Mesodermal cell (in vitro differentiated cells): ENCODE data around the gene KRTAP29-1. TPM values are rescaled to one million over a fixed set of nuclear protein-coding genes. Genes with fewer than 3 reads are reported as not detected.
"Not testable (repeated sequence)": the region's sequence is repeated elsewhere in the genome, so short reads cannot be mapped to it uniquely, and the experiment has no call there.

Experiments used
- H3K27ac ChIP-seq: 2 replicates; pipeline ENCODE4 v1.7.0; 2013; ENCODE audit warnings: mild to moderate bottlenecking, low read depth, low read length, moderate library complexity; ENCODE audit not compliant: severe bottlenecking
- H3K36me3 ChIP-seq: 2 replicates; pipeline ENCODE4 v1.7.1; 2013; ENCODE audit warnings: mild to moderate bottlenecking, low read length, moderate library complexity; ENCODE audit not compliant: control insufficient read depth, insufficient read depth
- H3K4me1 ChIP-seq: one replicate; pipeline ENCODE4 v1.7.1; 2013; ENCODE audit warnings: mild to moderate bottlenecking, low read length; ENCODE audit not compliant: insufficient read depth, control insufficient read depth, poor library complexity, severe bottlenecking
- H3K4me3 ChIP-seq: 2 replicates; pipeline ENCODE4 v1.7.0; 2013; ENCODE audit warnings: low read length, control low read depth, mild to moderate bottlenecking; ENCODE audit not compliant: insufficient read depth, poor library complexity, severe bottlenecking; ENCODE audit errors: extremely low read depth
- H3K9me3 ChIP-seq: 2 replicates; pipeline ENCODE4 v1.7.1; 2013; ENCODE audit warnings: mild to moderate bottlenecking, low read length, moderate library complexity; ENCODE audit not compliant: control insufficient read depth
- WGBS, 2 experiments: methylation state at CpG; one replicate each; pipeline ENCODE4 v1.1.5; 2013; ENCODE audit warnings: missing lambda C conversion rate in 2 of 2; ENCODE audit not compliant: insufficient coverage in 2 of 2; 5-methylcytosine and 5-hydroxymethylcytosine counted together
- polyA plus RNA-seq, 2 experiments: library from polyadenylated mRNA; stranded (reverse); fragments of 50-300 nt; gene quantifications; one replicate each; pipeline ENCODE4 v1.2.3, GENCODE V29; 2013

The KRTAP29-1 gene
- not detected for polyA plus RNA-seq (2013, experiment 1 of 2)
- not detected for polyA plus RNA-seq (2013, experiment 2 of 2)

- H3K36me3 ChIP-seq = no peaks in the 10 kb centered on the region
- no peaks in the 10 kb centered on the region for H3K9me3 ChIP-seq
- H3K4me3 ChIP-seq = no peak within 1 kb of the TSS
- H3K4me1 ChIP-seq = no peaks in the 10 kb centered on the region
- no peak within 1 kb of the TSS for H3K27ac ChIP-seq
- WGBS, 2 experiments = 84 to 89% methylated on average over 9 to 11 of the region's 11 CpGs
Measured at GRCh38 chr17:41301916-41302901, at the start of gene KRTAP29-1. TSS of gene KRTAP29-1 (minus strand) at chr17:41302851. CDS start at chr17:41302851, 0 bp downstream.

GRCh38 chr17:41351177-41351576, 48.5 kb upstream of the KRTAP29-1 start:
- Histone ChIP-seq H3K4me1 (no peaks in the 10 kb centered on the region), H3K4me3 (no peak overlapping the region), H3K36me3 (no peaks in the 10 kb centered on the region), H3K27ac (no peak overlapping the region), H3K9me3 (no peaks in the 10 kb centered on the region)
- WGBS, 2 experiments = no CpG with 5 or more reads among the region's 2 CpGs

- not testable (repeated sequence) for H3K27ac ChIP-seq, H3K4me3 ChIP-seq, H3K9me3 ChIP-seq, H3K4me1 ChIP-seq, H3K36me3 ChIP-seq
- WGBS, 2 experiments = 80 to 92% methylated on average over 7 to 14 of the region's 16 CpGs
Measured at GRCh38 chr17:41350381-41350878, 47.8 kb upstream of the KRTAP29-1 start, which contains the start of gene KRT33A. TSS of gene KRT33A (minus strand) at chr17:41350828. CDS start at chr17:41350767, 61 bp downstream.

- Histone ChIP-seq H3K4me3 (no peak overlapping the region), H3K36me3 (no peaks in the 10 kb centered on the region), H3K27ac (no peak overlapping the region), H3K9me3 (peaks cover 3% of the 10 kb centered on the region), H3K4me1 (no peaks in the 10 kb centered on the region)
- WGBS, 2 experiments = 88 to 92% methylated on average over 7 of the region's 7 CpGs
Measured at GRCh38 chr17:41347869-41348760, 45.5 kb upstream of the KRTAP29-1 start.

GRCh38 chr17:41346421-41346820, 43.8 kb upstream of the KRTAP29-1 start:
- peaks cover 12% of the 10 kb centered on the region for H3K9me3 ChIP-seq
- not testable (repeated sequence) for H3K4me3 ChIP-seq, H3K36me3 ChIP-seq, H3K27ac ChIP-seq, H3K4me1 ChIP-seq
- 93 to 98% methylated on average over 7 to 13 of the region's 16 CpGs for WGBS, 2 experiments

GRCh38 chr17:41345992-41346391, 43.3 kb upstream of the KRTAP29-1 start:
- Histone ChIP-seq H3K9me3 (peaks cover 17% of the 10 kb centered on the region), H3K4me1 (no peaks in the 10 kb centered on the region)
- 95 to 96% methylated on average over 3 of the region's 3 CpGs for WGBS, 2 experiments

GRCh38 chr17:41343029-41343428, 40.4 kb upstream of the KRTAP29-1 start:
- no peaks in the 10 kb centered on the region for H3K36me3 ChIP-seq
- no peak overlapping the region for H3K4me3 ChIP-seq
- peaks cover 18% of the 10 kb centered on the region for H3K9me3 ChIP-seq
- no peaks in the 10 kb centered on the region for H3K4me1 ChIP-seq
- WGBS, 2 experiments = 82 to 97% methylated on average over 3 of the region's 3 CpGs
- H3K27ac ChIP-seq = no peak overlapping the region

More at GRCh38 chr17:41345992-41346391, 43.3 kb upstream of the KRTAP29-1 start:
- Histone ChIP-seq H3K36me3 (no peaks in the 10 kb centered on the region), H3K27ac (no peak overlapping the region), H3K4me3 (no peak overlapping the region)

GRCh38 chr17:41340934-41341861, 38.5 kb upstream of the KRTAP29-1 start:
- Histone ChIP-seq H3K9me3 (peaks cover 18% of the 10 kb centered on the region), H3K4me3 (no peak overlapping the region), H3K27ac (no peak overlapping the region), H3K4me1 (no peaks in the 10 kb centered on the region), H3K36me3 (no peaks in the 10 kb centered on the region)
- 87 to 94% methylated on average over 2 to 6 of the region's 7 CpGs for WGBS, 2 experiments

- H3K4me3 ChIP-seq = no peak overlapping the region
- 69 to 81% methylated on average over 2 of the region's 3 CpGs for WGBS, 2 experiments
- H3K4me1 ChIP-seq = no peaks in the 10 kb centered on the region
- no peaks in the 10 kb centered on the region for H3K36me3 ChIP-seq
- no peak overlapping the region for H3K27ac ChIP-seq
- peaks cover 18% of the 10 kb centered on the region for H3K9me3 ChIP-seq
Measured at GRCh38 chr17:41340494-41340893, 37.8 kb upstream of the KRTAP29-1 start.
